Stomach smooth muscle (tissue), 2 donors: Measurements from ENCODE around the gene C6orf15.

Experiments used
- H3K27ac ChIP-seq: one replicate; pipeline ENCODE4 v1.7.0; 2013; ENCODE audit warnings: mild to moderate bottlenecking, low read length, inconsistent platforms
- H3K27me3 ChIP-seq, 2 donors: one replicate each; pipeline ENCODE4 v1.7.0; 2013; ENCODE audit warnings: low read length in 2 of 2; ENCODE audit not compliant: insufficient read depth in 2 of 2, control insufficient read depth in 1 of 2
- H3K36me3 ChIP-seq, 2 donors: one replicate each; pipeline ENCODE4 v1.7.0; 2013; ENCODE audit warnings: low read length in 2 of 2; ENCODE audit not compliant: control insufficient read depth in 2 of 2, insufficient read depth in 2 of 2
- H3K4me1 ChIP-seq: one replicate; pipeline ENCODE4 v1.7.0; 2013; ENCODE audit warnings: low read length; ENCODE audit not compliant: control insufficient read depth, insufficient read depth
- H3K4me3 ChIP-seq, 2 donors: one replicate each; pipeline ENCODE4 v1.7.0; 2013; ENCODE audit warnings: low read length in 2 of 2
- H3K9ac ChIP-seq, 2 donors: one replicate each; pipeline ENCODE4 v1.7.0; 2013; ENCODE audit warnings: low read length in 2 of 2, mild to moderate bottlenecking in 1 of 2
- H3K9me3 ChIP-seq, 2 donors: one replicate each; pipeline ENCODE4 v1.7.0; 2013; ENCODE audit warnings: low read length in 2 of 2; ENCODE audit not compliant: control insufficient read depth in 2 of 2
- donor health status: healthy.
- donor health status: Pancreatic carcinoma.

C6orf15 gene

GRCh38 chr6:31098449-31098938 is 13.9 kb downstream of the C6orf15 start:
- Histone ChIP-seq H3K4me1 (peaks cover 2% of the 10 kb centered on the region), H3K36me3 (no peaks in the 10 kb centered on the region), H3K4me3 (no peak overlapping the region), H3K27ac (no peak overlapping the region), H3K9me3 (no peaks in the 10 kb centered on the region), H3K9ac (no peak overlapping the region), H3K27me3 (no peaks in the 10 kb centered on the region)

- Histone ChIP-seq H3K27ac (no peak overlapping the region), H3K36me3 (no peaks in the 10 kb centered on the region), H3K4me1 (peaks cover 2% of the 10 kb centered on the region), H3K9me3 (no peaks in the 10 kb centered on the region), H3K9ac (no peak overlapping the region), H3K27me3 (no peaks in the 10 kb centered on the region), H3K4me3 (no peak overlapping the region)
Measured at GRCh38 chr6:31096656-31097055, 15.7 kb downstream of the C6orf15 start.

GRCh38 chr6:31096215-31096614 is 16.2 kb downstream of the C6orf15 start:
- H3K27ac ChIP-seq: no peak overlapping the region
- peaks cover 2% of the 10 kb centered on the region for H3K4me1 ChIP-seq
- H3K36me3 ChIP-seq: no peaks in the 10 kb centered on the region
- no peak overlapping the region for H3K9ac ChIP-seq
- H3K9me3 ChIP-seq: no peaks in the 10 kb centered on the region
- H3K4me3 ChIP-seq: no peak overlapping the region
- no peaks in the 10 kb centered on the region for H3K27me3 ChIP-seq

- Histone ChIP-seq H3K4me1 (peaks cover 2% of the 10 kb centered on the region), H3K27ac (no peak overlapping the region), H3K4me3 (no peak overlapping the region), H3K9ac (no peak overlapping the region), H3K36me3 (no peaks in the 10 kb centered on the region), H3K9me3 (no peaks in the 10 kb centered on the region), H3K27me3 (no peaks in the 10 kb centered on the region)
Measured at GRCh38 chr6:31094389-31094881, 17.9 kb downstream of the C6orf15 start.

GRCh38 chr6:31092769-31093505 is 19.4 kb downstream of the C6orf15 start:
- Histone ChIP-seq H3K36me3 (no peaks in the 10 kb centered on the region), H3K4me1 (peaks cover 2% of the 10 kb centered on the region), H3K27me3 (no peaks in the 10 kb centered on the region), H3K27ac (no peak overlapping the region), H3K9ac (no peak overlapping the region), H3K9me3 (no peaks in the 10 kb centered on the region), H3K4me3 (no peak overlapping the region)

GRCh38 chr6:31092238-31092637 is 20.1 kb downstream of the C6orf15 start:
- H3K4me1 ChIP-seq: peaks cover 2% of the 10 kb centered on the region
- no peak overlapping the region for H3K4me3 ChIP-seq
- no peaks in the 10 kb centered on the region for H3K27me3 ChIP-seq
- H3K9me3 ChIP-seq: no peaks in the 10 kb centered on the region
- no peaks in the 10 kb centered on the region for H3K36me3 ChIP-seq
- no peak overlapping the region for H3K27ac ChIP-seq
- H3K9ac ChIP-seq: no peak overlapping the region

GRCh38 chr6:31091680-31092079 is 20.7 kb downstream of the C6orf15 start:
- Histone ChIP-seq H3K27ac (no peak overlapping the region), H3K36me3 (no peaks in the 10 kb centered on the region), H3K4me3 (no peak overlapping the region), H3K4me1 (peaks cover 2% of the 10 kb centered on the region), H3K27me3 (no peaks in the 10 kb centered on the region), H3K9ac (no peak overlapping the region), H3K9me3 (no peaks in the 10 kb centered on the region)

- no peaks in the 10 kb centered on the region for H3K9me3 ChIP-seq
- no peaks in the 10 kb centered on the region for H3K27me3 ChIP-seq
- H3K36me3 ChIP-seq: no peaks in the 10 kb centered on the region
- H3K4me3 ChIP-seq: no peak overlapping the region
- no peak overlapping the region for H3K27ac ChIP-seq
- peaks cover 2% of the 10 kb centered on the region for H3K4me1 ChIP-seq
- no peak overlapping the region for H3K9ac ChIP-seq
Measured at GRCh38 chr6:31090973-31091364, 21.4 kb downstream of the C6orf15 start.

- Histone ChIP-seq H3K27me3 (no peaks in the 10 kb centered on the region), H3K9me3 (no peaks in the 10 kb centered on the region), H3K4me1 (peaks cover 2% of the 10 kb centered on the region), H3K36me3 (no peaks in the 10 kb centered on the region), H3K9ac (no peak overlapping the region), H3K27ac (no peak overlapping the region), H3K4me3 (no peak overlapping the region)
Measured at GRCh38 chr6:31090275-31090972, 22.0 kb downstream of the C6orf15 start.

- H3K27me3 ChIP-seq: no peaks in the 10 kb centered on the region
- no peak overlapping the region for H3K4me3 ChIP-seq
- no peak overlapping the region for H3K9ac ChIP-seq
- no peak overlapping the region for H3K27ac ChIP-seq
- H3K4me1 ChIP-seq: no peaks in the 10 kb centered on the region
- no peaks in the 10 kb centered on the region for H3K9me3 ChIP-seq
- H3K36me3 ChIP-seq: no peaks in the 10 kb centered on the region
Measured at GRCh38 chr6:31087494-31088089, 24.8 kb downstream of the C6orf15 start.
